ENCODE results near the gene CDH13.

DNA sequence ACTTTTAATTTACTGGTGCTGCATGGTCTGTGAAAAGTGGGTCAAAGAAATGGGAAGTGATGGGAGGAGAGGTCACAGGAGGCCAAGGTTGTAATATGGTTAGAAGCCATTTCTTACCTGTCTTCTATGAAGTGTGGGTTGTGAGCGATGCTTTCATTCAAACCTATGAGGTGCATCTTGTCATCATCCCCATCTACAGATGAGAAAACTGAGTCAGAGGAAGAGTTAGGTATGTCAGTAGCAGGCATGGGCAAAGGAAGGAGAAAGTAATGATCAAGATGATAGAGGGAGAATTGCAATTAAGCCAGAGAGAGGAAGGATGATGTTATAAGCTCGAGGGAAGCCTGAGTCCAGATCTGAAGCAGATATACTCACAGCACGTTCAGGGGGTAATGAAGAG is 19.7 kb downstream of the CDH13 start:
- TF ChIP-seq EZH2 (IDR thresholded peaks at IDR 0.05; ENCODE audit: borderline replicate concordance, insufficient read depth, low read length, poor library complexity, severe bottlenecking) (no peak), EP300 (conservative IDR thresholded peaks at IDR 0.05; ENCODE audit: poor library complexity, severe bottlenecking) (no peak), TAF1 (IDR thresholded peaks at IDR 0.05; ENCODE audit: low read depth) (no peak), POLR2AphosphoS5 (IDR thresholded peaks at IDR 0.05) (no peak), RAD21 (conservative IDR thresholded peaks at IDR 0.05) (no peak)
- TF ChIP-seq, protein P1, sequence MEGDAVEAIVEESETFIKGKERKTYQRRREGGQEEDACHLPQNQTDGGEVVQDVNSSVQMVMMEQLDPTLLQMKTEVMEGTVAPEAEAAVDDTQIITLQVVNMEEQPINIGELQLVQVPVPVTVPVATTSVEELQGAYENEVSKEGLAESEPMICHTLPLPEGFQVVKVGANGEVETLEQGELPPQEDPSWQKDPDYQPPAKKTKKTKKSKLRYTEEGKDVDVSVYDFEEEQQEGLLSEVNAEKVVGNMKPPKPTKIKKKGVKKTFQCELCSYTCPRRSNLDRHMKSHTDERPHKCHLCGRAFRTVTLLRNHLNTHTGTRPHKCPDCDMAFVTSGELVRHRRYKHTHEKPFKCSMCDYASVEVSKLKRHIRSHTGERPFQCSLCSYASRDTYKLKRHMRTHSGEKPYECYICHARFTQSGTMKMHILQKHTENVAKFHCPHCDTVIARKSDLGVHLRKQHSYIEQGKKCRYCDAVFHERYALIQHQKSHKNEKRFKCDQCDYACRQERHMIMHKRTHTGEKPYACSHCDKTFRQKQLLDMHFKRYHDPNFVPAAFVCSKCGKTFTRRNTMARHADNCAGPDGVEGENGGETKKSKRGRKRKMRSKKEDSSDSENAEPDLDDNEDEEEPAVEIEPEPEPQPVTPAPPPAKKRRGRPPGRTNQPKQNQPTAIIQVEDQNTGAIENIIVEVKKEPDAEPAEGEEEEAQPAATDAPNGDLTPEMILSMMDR (IDR thresholded peaks at IDR 0.05; ENCODE audit: poor library complexity, severe bottlenecking) = no peak

Measured in neural cell (in vitro differentiated cells).